ENCODE data around the gene PLEKHB1. TPM values are rescaled to one million over a fixed set of nuclear protein-coding genes. Genes with fewer than 3 reads are reported as not detected.
A peak's percentile ranks its signal among the peaks of the same experiment; 100 is the strongest.

PLEKHB1 gene
- total RNA-seq, 1 experiment from 2014 or later = 22.9 TPM

- no peaks in the 10 kb centered on the region for H3K9me2 ChIP-seq (ENCODE audit: insufficient read depth)
- peak overlapping the region; percentile 29; the same call in 1 of the 2 replicates for H3K9ac ChIP-seq (ENCODE audit: low read length)
- intact Hi-C loops (cut with micrococcal nuclease) = loop anchor here (1.0 to 2.0 kb wide), 5 partner anchors 36 to 354 kb away; no protein-coding TSS in a partner anchor
- H3K79me2 ChIP-seq (ENCODE audit: insufficient read depth, low read length) = no peaks in the 10 kb centered on the region
- peak; percentile 96 for ATAC-seq
- no peaks in the 10 kb centered on the region for H3K27me3 ChIP-seq (ENCODE audit: insufficient read depth, low read length)
- POLR2A ChIA-PET = interaction anchor here (1.7 kb wide), 1 partner anchor 35 kb away, joined by 7 read pairs; no protein-coding TSS in a partner anchor
- H3K27ac ChIP-seq (ENCODE audit: low read depth, low read length) = peak overlapping the region; percentile 12; the same call in 1 of the 2 replicates
- RAD21 ChIA-PET (ENCODE audit: low non-redundant PET in 1 of 2, low total read pairs in 2 of 2, uncharacterized antibody in 2 of 2, unreplicated experiment in 2 of 2) = interaction anchor here (0.9 to 2.9 kb wide), 7 partner anchors 31 to 258 kb away, joined by 3 to 21 read pairs (median 6); no protein-coding TSS in a partner anchor
- H2AFZ ChIP-seq (ENCODE audit: low read depth, low read length, poor library complexity, severe bottlenecking) = no peak overlapping the region
- no peaks in the 10 kb centered on the region for H3K9me3 ChIP-seq (ENCODE audit: control insufficient read depth in 1 of 2, insufficient read depth in 1 of 2, low read depth in 1 of 2, low read length in 2 of 2)
- no peaks in the 10 kb centered on the region; a peak in 1 of 4 replicates for H3K36me3 ChIP-seq (ENCODE audit: control insufficient read depth in 1 of 2, insufficient read depth in 2 of 2, low read length in 2 of 2)
- DNase-seq (ENCODE audit: low read depth, low spot score) = peak; percentile 43
- peak; percentile 99 for TF ChIP-seq RAD21 (IDR thresholded peaks at IDR 0.05; ENCODE audit: low read depth)
- TF ChIP-seq POLR2AphosphoS5 (IDR thresholded peaks at IDR 0.05; ENCODE audit: low read depth, low read length) = no peak
- peak; percentile 92 to 95 (median 92) for TF ChIP-seq CTCF (IDR thresholded peaks at IDR 0.05 in 2 of 3, conservative IDR thresholded peaks at IDR 0.05 in 1 of 3; ENCODE audit: borderline replicate concordance in 1 of 3, insufficient read depth in 1 of 3, low read depth in 2 of 3, low read length in 2 of 3)
- H3K4me3 ChIP-seq (replicated peaks in 1 of 2; ENCODE audit: low read depth in 1 of 2, low read length in 2 of 2) = no peak overlapping the region
- peaks cover 5 to 20% of the 10 kb centered on the region in 2 experiments for H3K4me1 ChIP-seq (ENCODE audit: control insufficient read depth in 1 of 2, insufficient read depth in 2 of 2, low read length in 2 of 2)
- CTCF ChIA-PET = interaction anchor here (0.6 to 5.0 kb wide), 13 partner anchors 14 to 354 kb away, joined by 3 to 79 read pairs (median 5); no protein-coding TSS in a partner anchor
- H3K4me2 ChIP-seq (ENCODE audit: low read length) = peak overlapping the region; percentile 58
- H4K20me1 ChIP-seq (ENCODE audit: insufficient read depth) = no peaks in the 10 kb centered on the region
- BruUV-seq (replicated peaks) = no TSS peak
These were observed 14.8 kb downstream of the PLEKHB1 start for GRCh38 chr11:73661035-73661628.

Measured in HCT116 (cell line).